OCI-LY7 (cell line): ENCODE data around the gene GHDC. TPM values are rescaled to one million over a fixed set of nuclear protein-coding genes. Genes with fewer than 3 reads are reported as not detected.
"Not testable (repeated sequence)": the region's sequence is repeated elsewhere in the genome, so short reads cannot be mapped to it uniquely, and the experiment has no call there.

ENCODE experiments used
- BruUV-seq: library from RNA; stranded (reverse); fragments of 400-500 nt; replicated peaks from 2 replicates; lab custom pipeline; 2021; lab: Mats Ljungman, UMichigan
- CTCF ChIA-PET: fragments of 300-600 bp; sonication (Branson Sonifier 250); formaldehyde crosslinking; loops from one replicate; lab custom pipeline; 2022; ENCODE audit warnings: antibody characterized with exemption; ENCODE audit not compliant: unreplicated experiment; lab: Charles Lee
- POLR2A ChIA-PET: fragments of 300-600 bp; sonication (Branson Sonifier 250); formaldehyde crosslinking; loops from one replicate; lab custom pipeline; 2022; ENCODE audit warnings: antibody characterized with exemption; lab: Charles Lee
- DNase-seq: peaks from one replicate; pipeline ENCODE4 v3.0.0-alpha.2; 2015; ENCODE audit warnings: low spot score
- H2AFZ ChIP-seq: fragments of 200-600 bp; sonication (generic), shearing (Covaris generic); 2 replicates; pipeline ENCODE4 v1.6.1; 2014; ENCODE audit warnings: mild to moderate bottlenecking, antibody characterized with exemption, low read length, moderate library complexity
- H3K27ac ChIP-seq: fragments of 200-600 bp; sonication (generic); 2 replicates; pipeline ENCODE4 v1.5.1; 2014; ENCODE audit warnings: mixed run types, low read depth, mild to moderate bottlenecking, moderate library complexity, low read length, inconsistent platforms; ENCODE audit not compliant: poor library complexity, severe bottlenecking
- H3K36me3 ChIP-seq: fragments of 200-600 bp; sonication (generic); 2 replicates; pipeline ENCODE4 v1.6.1; 2014; ENCODE audit warnings: mild to moderate bottlenecking, antibody characterized with exemption, low read length, moderate library complexity, mixed read lengths; ENCODE audit not compliant: insufficient read depth
- H3K4me1 ChIP-seq: fragments of 200-600 bp; sonication (generic); 2 replicates; pipeline ENCODE4 v1.5.1; 2014; ENCODE audit warnings: mild to moderate bottlenecking, low read length; ENCODE audit not compliant: insufficient read depth, poor library complexity, severe bottlenecking
- H3K4me2 ChIP-seq: fragments of 200-600 bp; sonication (generic); 2 replicates; pipeline ENCODE4 v1.6.1; 2014; ENCODE audit warnings: mild to moderate bottlenecking, low read length
- H3K4me3 ChIP-seq: fragments of 200-600 bp; sonication (generic); 2 replicates; pipeline ENCODE4 v1.5.1; 2014; ENCODE audit warnings: mild to moderate bottlenecking, low read depth, low read length; ENCODE audit not compliant: poor library complexity, severe bottlenecking
- H3K79me2 ChIP-seq: fragments of 200-600 bp; sonication (generic); 2 replicates; pipeline ENCODE4 v1.6.1; 2016; ENCODE audit warnings: low read depth, mild to moderate bottlenecking, low read length, moderate library complexity, mixed read lengths; ENCODE audit not compliant: insufficient read depth
- H3K9me2 ChIP-seq: fragments of 200-600 bp; sonication (generic); 2 replicates; pipeline ENCODE4 v1.6.1; 2016; ENCODE audit warnings: mild to moderate bottlenecking, low read length, mixed read lengths; ENCODE audit not compliant: insufficient read depth
- H3K9me3 ChIP-seq: fragments of 200-600 bp; sonication (generic); 2 replicates; pipeline ENCODE4 v1.6.1; 2014; ENCODE audit warnings: mild to moderate bottlenecking, mixed run types, low read length, mixed read lengths
- H4K20me1 ChIP-seq: fragments of 200-600 bp; sonication (generic); 2 replicates; pipeline ENCODE4 v1.6.1; 2014; ENCODE audit warnings: mild to moderate bottlenecking, antibody characterized with exemption, low read length, moderate library complexity, mixed read lengths; ENCODE audit not compliant: insufficient read depth
- CTCF ChIP-seq: fragments of 200-600 bp; sonication (generic); conservative IDR thresholded peaks from 2 replicates; pipeline ENCODE4 v1.5.1; 2014; ENCODE audit warnings: mild to moderate bottlenecking, antibody characterized with exemption, low read length, moderate library complexity, mixed read lengths
- EZH2phosphoT487 ChIP-seq: fragments of 200-600 bp; sonication (generic); IDR thresholded peaks from 2 replicates; pipeline ENCODE4 v1.6.1; 2018; ENCODE audit warnings: low read depth, borderline replicate concordance, mild to moderate bottlenecking, mixed run types, antibody characterized with exemption, low read length, moderate library complexity, mixed read lengths
- intact Hi-C: fragments of 100-400 bp; cut with micrococcal nuclease; formaldehyde crosslinking; loops from one replicate; pipeline ENCODE4 v1.10.0; 2022; ENCODE audit not compliant: unreplicated experiment
- total RNA-seq, 2 experiments: library from RNA; depleted of rRNA in 1 of 2; stranded (reverse); fragments of >200 nt in 1 of 2; shearing (Covaris generic) in 1 of 2; gene quantifications; 2 replicates each; pipeline ENCODE4 v1.2.3, GENCODE V29; 2014 to 2022

Gene GHDC
- total RNA-seq, 2 experiments from 2014 or later, result 30.0 to 33.2 TPM

GRCh38 chr17:42188749-42189650 lies 5.3 kb downstream of the GHDC start:
- H3K4me1 ChIP-seq, result peaks cover 17% of the 10 kb centered on the region
- TF ChIP-seq CTCF (no peak), EZH2phosphoT487 (no peak)
- H3K27ac ChIP-seq, result no peak overlapping the region
- no peaks in the 10 kb centered on the region for H3K36me3 ChIP-seq
- ChIA-PET POLR2A (interaction anchor here (0.7 kb wide), 1 partner anchor 133 kb away, joined by 3 read pairs; no protein-coding TSS in a partner anchor), CTCF (no interaction called here)
- no TSS peak for BruUV-seq
- H3K4me2 ChIP-seq, result no peak overlapping the region
- no peak overlapping the region for H2AFZ ChIP-seq
- H4K20me1 ChIP-seq, result no peaks in the 10 kb centered on the region
- intact Hi-C loops, result loop anchor here (10.0 kb wide), 1 partner anchor 216 kb away; no protein-coding TSS in a partner anchor
- no peak overlapping the region for H3K4me3 ChIP-seq
- DNase-seq, result no peak
- no peaks in the 10 kb centered on the region for H3K9me3 ChIP-seq
- no peaks in the 10 kb centered on the region; the same call in 1 of the 2 replicates for H3K79me2 ChIP-seq
- no peaks in the 10 kb centered on the region for H3K9me2 ChIP-seq

GRCh38 chr17:42187833-42188232 lies 6.5 kb downstream of the GHDC start:
- Histone ChIP-seq H2AFZ (no peak overlapping the region), H3K9me2 (no peaks in the 10 kb centered on the region), H3K4me3 (no peak overlapping the region), H3K4me1 (peaks cover 17% of the 10 kb centered on the region), H3K9me3 (no peaks in the 10 kb centered on the region), H3K36me3 (no peaks in the 10 kb centered on the region), H3K79me2 (no peaks in the 10 kb centered on the region), H3K27ac (no peak overlapping the region), H3K4me2 (no peak overlapping the region), H4K20me1 (no peaks in the 10 kb centered on the region)
- CTCF ChIA-PET, result no interaction called here
- POLR2A ChIA-PET, result interaction anchor here (0.5 to 1.7 kb wide), 3 partner anchors 8 to 144 kb away, joined by 3 to 6 read pairs (median 4); no protein-coding TSS in a partner anchor
- no peak for TF ChIP-seq EZH2phosphoT487
- DNase-seq, result no peak
- BruUV-seq, result no TSS peak
- intact Hi-C loops, result loop anchor here (10.0 kb wide), 1 partner anchor 217 kb away; no protein-coding TSS in a partner anchor

GRCh38 chr17:42186191-42186590 lies 8.1 kb downstream of the GHDC start:
- DNase-seq, POLR2A ChIA-PET, H3K9me2 ChIP-seq, CTCF ChIA-PET, H2AFZ ChIP-seq, H3K4me2 ChIP-seq, H3K79me2 ChIP-seq, H4K20me1 ChIP-seq, BruUV-seq, H3K36me3 ChIP-seq, H3K4me3 ChIP-seq, H3K27ac ChIP-seq, H3K9me3 ChIP-seq: not testable (repeated sequence)
- intact Hi-C loops, result loop anchor here (10.0 kb wide), 1 partner anchor 219 kb away; no protein-coding TSS in a partner anchor
- H3K4me1 ChIP-seq, result peaks cover 21% of the 10 kb centered on the region
